Muscle of leg (tissue), 11 donors: ENCODE measurements around the gene NLGN1. TPM values are rescaled to one million over a fixed set of nuclear protein-coding genes. Genes with fewer than 3 reads are reported as not detected.
A peak's percentile ranks its signal among the peaks of the same experiment; 100 is the strongest.

Experiments
- DNase-seq: peaks from one replicate; pipeline ENCODE4 v3.0.0; 2013
- H3K27ac ChIP-seq: one replicate; pipeline ENCODE4 v1.5.1; 2013; ENCODE audit warnings: mild to moderate bottlenecking, low read length, control low read depth
- H3K27me3 ChIP-seq: one replicate; pipeline ENCODE4 v1.6.1; 2013; ENCODE audit warnings: low read length; ENCODE audit not compliant: control insufficient read depth, insufficient read depth
- H3K36me3 ChIP-seq: one replicate; pipeline ENCODE4 v1.6.1; 2013; ENCODE audit warnings: low read length; ENCODE audit not compliant: control insufficient read depth, insufficient read depth
- H3K4me1 ChIP-seq: one replicate; pipeline ENCODE4 v1.6.1; 2013; ENCODE audit warnings: low read length; ENCODE audit not compliant: control insufficient read depth, insufficient read depth
- H3K4me3 ChIP-seq: one replicate; pipeline ENCODE4 v1.5.1; 2013; ENCODE audit warnings: low read length, control low read depth
- H3K9me3 ChIP-seq: replicated peaks from 2 replicates; pipeline ENCODE4 v1.6.1; 2013; ENCODE audit warnings: low read depth, low read length; ENCODE audit not compliant: control insufficient read depth
- WGBS: methylation state at CpG from one replicate; pipeline ENCODE4 v1.1.5; 2013; ENCODE audit warnings: missing lambda C conversion rate; ENCODE audit not compliant: insufficient coverage; 5-methylcytosine and 5-hydroxymethylcytosine counted together
- polyA plus RNA-seq, 8 donors: library from polyadenylated mRNA; unstranded; fragments of 120-200 nt; gene quantifications; one replicate each; pipeline versions ENCODE4 v1.2.1 to v1.2.3, GENCODE V29; 2013; ENCODE audit warnings: inconsistent platforms in 1 of 8, low replicate concordance in 1 of 8; ENCODE audit not compliant: insufficient read length in 8 of 8, insufficient read depth in 1 of 8
- total RNA-seq: library from RNA; stranded (reverse); fragments of 120-200 nt; gene quantifications from one replicate; pipeline ENCODE4 v1.2.4, GENCODE V29; 2013

Gene NLGN1
- total and polyA plus RNA-seq, 9 donors, result 0.95 to 8.5 (median 2.7) TPM

DNA sequence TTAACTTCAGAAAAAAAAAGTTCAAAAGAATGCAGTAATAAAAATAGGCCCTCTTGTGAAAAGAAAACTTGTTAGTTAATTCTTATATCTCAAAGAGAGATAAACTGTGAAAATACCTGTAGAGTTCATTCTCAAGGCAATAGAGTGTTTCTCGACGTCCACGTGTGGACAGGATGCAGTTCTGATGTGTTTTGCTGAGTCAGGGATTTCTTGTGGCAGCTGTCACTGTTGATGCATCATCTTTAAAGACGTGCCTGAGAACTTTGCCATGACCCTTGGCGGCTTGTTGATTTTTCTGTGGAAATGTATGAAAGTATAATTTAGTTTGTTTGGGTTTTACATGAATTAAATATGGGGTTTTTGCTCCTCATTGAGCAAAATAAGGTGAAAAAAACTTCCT, 702.2 kb downstream of the NLGN1 start:
- DNase-seq, result no peak
- Histone ChIP-seq H3K9me3 (no peaks in the 10 kb centered on the region), H3K4me1 (no peaks in the 10 kb centered on the region), H3K4me3 (no peak overlapping the region), H3K36me3 (no peaks in the 10 kb centered on the region), H3K27ac (no peak overlapping the region), H3K27me3 (no peaks in the 10 kb centered on the region)
- WGBS, result 88% methylated on average over 4 of the region's 5 CpGs

DNA sequence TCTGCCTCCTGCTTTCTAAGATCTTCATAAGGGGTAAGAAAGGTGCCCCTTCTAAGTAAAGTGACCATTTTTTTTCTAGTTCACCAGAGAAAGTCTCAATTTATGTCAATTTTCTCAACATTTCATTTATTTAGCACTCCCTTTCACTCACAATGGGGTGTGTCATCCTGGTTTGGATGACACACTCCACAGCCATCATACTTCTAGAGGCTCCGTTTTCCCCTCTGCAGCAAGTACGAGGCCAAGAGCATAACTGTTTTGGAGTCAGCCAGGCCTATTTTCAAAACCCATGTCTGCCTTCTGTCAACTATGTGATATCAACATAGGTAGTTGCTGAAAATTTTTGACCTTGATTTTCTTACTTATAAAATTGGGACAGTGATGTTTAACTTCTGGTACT, 703.2 kb downstream of the NLGN1 start:
- no peak overlapping the region for H3K27ac ChIP-seq
- WGBS, result no CpG with 5 or more reads among the region's 2 CpGs
- DNase-seq, result no peak
- H3K4me3 ChIP-seq, result no peak overlapping the region
- no peaks in the 10 kb centered on the region for H3K27me3 ChIP-seq
- no peaks in the 10 kb centered on the region for H3K36me3 ChIP-seq
- H3K4me1 ChIP-seq, result no peaks in the 10 kb centered on the region
- no peaks in the 10 kb centered on the region for H3K9me3 ChIP-seq

GRCh38 chr3:174101244-174101643, 703.7 kb downstream of the NLGN1 start:
- H3K4me1 ChIP-seq, result no peaks in the 10 kb centered on the region
- H3K36me3 ChIP-seq, result no peaks in the 10 kb centered on the region
- DNase-seq, result no peak
- whole genome bisulfite sequencing, result no CpG with 5 or more reads among the region's 5 CpGs
- H3K4me3 ChIP-seq, result no peak overlapping the region
- no peak overlapping the region for H3K27ac ChIP-seq
- H3K9me3 ChIP-seq, result no peaks in the 10 kb centered on the region
- H3K27me3 ChIP-seq, result no peaks in the 10 kb centered on the region

DNA sequence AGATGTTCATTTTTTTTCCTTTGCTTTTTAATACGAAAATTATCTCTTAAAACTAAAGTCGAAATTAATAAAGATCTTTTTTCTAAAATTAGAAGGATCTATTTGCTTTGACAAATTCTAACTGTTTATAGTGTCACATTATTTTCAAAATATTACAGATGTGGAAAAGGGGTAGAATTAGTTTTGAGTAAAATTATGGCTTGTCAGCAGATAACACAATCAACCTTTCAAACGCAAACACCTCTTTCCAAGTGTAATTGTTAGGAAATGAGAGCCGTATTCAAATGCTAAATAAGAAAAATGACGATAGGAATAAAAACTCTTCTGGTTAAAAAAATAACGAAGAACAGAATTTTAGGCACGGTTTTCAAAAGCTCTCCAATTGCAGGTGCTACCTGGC, 704.7 kb downstream of the NLGN1 start:
- Histone ChIP-seq H3K36me3 (no peaks in the 10 kb centered on the region), H3K27me3 (no peaks in the 10 kb centered on the region), H3K4me3 (no peak overlapping the region), H3K27ac (no peak overlapping the region), H3K9me3 (no peaks in the 10 kb centered on the region), H3K4me1 (no peaks in the 10 kb centered on the region)
- DNase-seq, result no peak
- 58% methylated on average over 2 of the region's 7 CpGs for WGBS

- no peak overlapping the region for H3K27ac ChIP-seq
- H3K36me3 ChIP-seq, result no peaks in the 10 kb centered on the region
- H3K4me1 ChIP-seq, result no peaks in the 10 kb centered on the region
- no peak overlapping the region for H3K4me3 ChIP-seq
- H3K9me3 ChIP-seq, result no peaks in the 10 kb centered on the region
- DNase-seq, result no peak
- WGBS, result no CpG with 5 or more reads among the region's 3 CpGs
- H3K27me3 ChIP-seq, result no peaks in the 10 kb centered on the region
Measured at GRCh38 chr3:174102866-174103265, 705.3 kb downstream of the NLGN1 start.

DNA sequence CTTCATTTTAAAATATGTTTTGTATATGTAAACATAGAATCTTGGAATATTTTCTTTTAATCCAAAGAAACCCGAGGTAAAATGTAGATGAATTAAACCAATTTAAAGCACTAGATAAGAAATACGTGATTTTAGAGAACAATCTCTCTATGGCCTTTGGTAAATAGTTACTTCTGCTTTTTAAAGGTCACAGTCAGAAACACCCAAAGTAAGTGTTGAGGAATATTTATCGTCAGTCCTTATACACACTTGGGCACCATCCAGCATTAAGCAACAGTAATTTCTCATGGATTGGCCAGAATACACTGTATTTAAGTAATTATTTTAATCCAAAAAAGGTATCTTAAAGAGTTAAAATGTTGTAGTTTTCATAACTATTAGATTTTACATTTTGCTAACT, 713.2 kb downstream of the NLGN1 start:
- no peaks in the 10 kb centered on the region for H3K4me1 ChIP-seq
- H3K9me3 ChIP-seq, result no peaks in the 10 kb centered on the region
- no peak for DNase-seq
- WGBS, result no CpG with 5 or more reads among the region's 3 CpGs
- no peaks in the 10 kb centered on the region for H3K27me3 ChIP-seq
- H3K4me3 ChIP-seq, result no peak overlapping the region
- H3K36me3 ChIP-seq, result no peaks in the 10 kb centered on the region
- no peak overlapping the region for H3K27ac ChIP-seq

DNA sequence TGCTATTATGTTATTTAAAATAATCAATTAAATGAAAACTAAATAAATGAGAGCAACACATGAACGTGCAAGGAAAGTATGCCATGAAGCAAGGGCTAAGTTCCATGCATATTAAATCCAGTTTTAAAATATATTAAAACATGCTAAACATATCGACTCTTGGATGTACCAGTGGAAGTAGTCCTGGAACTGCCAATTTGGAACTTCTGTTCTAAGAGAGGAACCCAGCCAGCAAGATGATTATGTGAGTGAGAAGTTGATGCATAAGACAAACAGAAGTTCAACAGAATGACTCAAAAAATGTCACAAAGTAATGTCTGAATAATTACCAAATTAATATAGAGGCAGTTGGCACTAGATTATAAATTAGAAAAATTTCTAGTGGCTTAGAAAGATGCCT, 714.2 kb downstream of the NLGN1 start:
- WGBS, result no CpG with 5 or more reads among the region's 2 CpGs
- Histone ChIP-seq H3K9me3 (no peaks in the 10 kb centered on the region), H3K36me3 (no peaks in the 10 kb centered on the region), H3K27me3 (no peaks in the 10 kb centered on the region), H3K4me3 (no peak overlapping the region), H3K4me1 (no peaks in the 10 kb centered on the region), H3K27ac (no peak overlapping the region)
- DNase-seq, result peak; percentile 45

- Histone ChIP-seq H3K9me3 (no peaks in the 10 kb centered on the region), H3K27ac (no peak overlapping the region), H3K4me3 (no peak overlapping the region), H3K36me3 (no peaks in the 10 kb centered on the region), H3K4me1 (no peaks in the 10 kb centered on the region), H3K27me3 (no peaks in the 10 kb centered on the region)
- WGBS, result 80% methylated on average over 1 of the region's 4 CpGs
- DNase-seq, result no peak
Measured at GRCh38 chr3:174116421-174116820, 718.9 kb downstream of the NLGN1 start.

DNA sequence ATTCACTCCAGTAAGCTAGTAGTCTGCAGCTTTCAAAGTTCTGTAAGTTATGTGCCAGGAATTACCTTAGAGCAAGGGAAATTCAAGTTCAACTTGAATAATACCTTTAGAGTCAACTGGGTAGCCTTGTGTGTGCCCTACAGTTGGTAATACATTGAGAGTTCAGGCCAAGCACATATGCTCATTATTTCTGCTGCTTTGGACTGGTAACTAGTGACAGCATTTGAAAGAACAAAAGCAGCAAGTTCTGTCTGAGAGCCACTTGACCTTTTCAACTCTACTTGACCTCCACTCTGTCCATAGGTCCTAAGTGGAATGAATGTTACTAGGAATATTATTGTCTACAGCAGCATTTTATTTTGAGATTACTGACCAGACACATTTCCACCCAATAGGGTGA, 723.5 kb downstream of the NLGN1 start:
- Histone ChIP-seq H3K36me3 (no peaks in the 10 kb centered on the region), H3K27me3 (no peaks in the 10 kb centered on the region), H3K27ac (no peak overlapping the region), H3K4me1 (no peaks in the 10 kb centered on the region), H3K9me3 (no peaks in the 10 kb centered on the region), H3K4me3 (no peak overlapping the region)
- no peak for DNase-seq

- no peaks in the 10 kb centered on the region for H3K27me3 ChIP-seq
- no CpG with 5 or more reads among the region's 2 CpGs for WGBS
- no peak for DNase-seq
- no peak overlapping the region for H3K4me3 ChIP-seq
- no peaks in the 10 kb centered on the region for H3K36me3 ChIP-seq
- no peaks in the 10 kb centered on the region for H3K9me3 ChIP-seq
- H3K27ac ChIP-seq, result no peak overlapping the region
- H3K4me1 ChIP-seq, result no peaks in the 10 kb centered on the region
Measured at GRCh38 chr3:174122411-174122810, 724.9 kb downstream of the NLGN1 start.

GRCh38 chr3:174125267-174125824, 727.8 kb downstream of the NLGN1 start:
- Histone ChIP-seq H3K36me3 (no peaks in the 10 kb centered on the region), H3K27ac (no peak overlapping the region), H3K4me3 (no peak overlapping the region), H3K9me3 (no peaks in the 10 kb centered on the region), H3K27me3 (no peaks in the 10 kb centered on the region), H3K4me1 (no peaks in the 10 kb centered on the region)
- 90% methylated on average over 1 of the region's 2 CpGs for WGBS
- peak; percentile 25 for DNase-seq
